GM10248 (cell line): ENCODE results near the gene LRRC25.

ENCODE experiments used
- CTCF ChIA-PET: fragments of 300-600 bp; sonication (Branson Sonifier 250); formaldehyde crosslinking; extraction: SDS; loops from one replicate; lab custom pipeline; 2021; ENCODE audit warnings: antibody characterized with exemption; lab: Yijun Ruan, JAX
- POLR2A ChIA-PET: fragments of 350-650 bp; sonication (Branson Sonifier 250); formaldehyde crosslinking; extraction: SDS; loops from one replicate; lab custom pipeline; 2020; ENCODE audit warnings: antibody characterized with exemption; lab: Yijun Ruan, JAX
- DNase-seq: peaks from one replicate; pipeline ENCODE4 v3.0.0; 2012; ENCODE audit errors: extremely low spot score
- TF ChIP-seq, protein P1 (sequence below): IDR thresholded peaks from 2 replicates; pipeline ENCODE4 v1.5.1; 2012; ENCODE audit warnings: mild to moderate bottlenecking, low read depth; ENCODE audit errors: extremely low read depth, missing control alignments, control extremely low read depth

Gene LRRC25

DNA sequence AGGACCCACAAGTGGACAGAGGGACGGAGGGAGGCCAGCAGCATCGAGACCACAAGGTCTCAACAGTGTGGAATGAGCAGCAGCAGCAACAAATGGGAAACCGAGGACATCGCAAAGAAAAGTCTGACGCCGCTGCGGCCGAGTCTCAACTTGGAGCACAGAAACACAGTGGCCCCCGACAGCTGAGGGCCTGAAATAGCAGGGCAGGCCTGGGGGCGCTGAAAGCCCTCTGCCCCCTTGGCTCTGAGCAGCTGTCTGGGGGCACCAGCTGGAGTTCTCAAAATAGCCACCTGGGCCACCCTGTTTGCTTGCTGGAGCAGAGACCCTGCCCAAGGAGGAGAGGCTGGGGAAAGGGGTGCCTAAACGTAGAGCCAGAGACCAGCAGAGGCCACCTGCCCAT lies 46.4 kb upstream of the LRRC25 start:
- ChIA-PET CTCF (interaction anchor here (1.0 kb wide), 1 partner anchor 56 kb away, joined by 3 read pairs; no protein-coding TSS in a partner anchor), POLR2A (no interaction called here)
- TF ChIP-seq, protein P1, sequence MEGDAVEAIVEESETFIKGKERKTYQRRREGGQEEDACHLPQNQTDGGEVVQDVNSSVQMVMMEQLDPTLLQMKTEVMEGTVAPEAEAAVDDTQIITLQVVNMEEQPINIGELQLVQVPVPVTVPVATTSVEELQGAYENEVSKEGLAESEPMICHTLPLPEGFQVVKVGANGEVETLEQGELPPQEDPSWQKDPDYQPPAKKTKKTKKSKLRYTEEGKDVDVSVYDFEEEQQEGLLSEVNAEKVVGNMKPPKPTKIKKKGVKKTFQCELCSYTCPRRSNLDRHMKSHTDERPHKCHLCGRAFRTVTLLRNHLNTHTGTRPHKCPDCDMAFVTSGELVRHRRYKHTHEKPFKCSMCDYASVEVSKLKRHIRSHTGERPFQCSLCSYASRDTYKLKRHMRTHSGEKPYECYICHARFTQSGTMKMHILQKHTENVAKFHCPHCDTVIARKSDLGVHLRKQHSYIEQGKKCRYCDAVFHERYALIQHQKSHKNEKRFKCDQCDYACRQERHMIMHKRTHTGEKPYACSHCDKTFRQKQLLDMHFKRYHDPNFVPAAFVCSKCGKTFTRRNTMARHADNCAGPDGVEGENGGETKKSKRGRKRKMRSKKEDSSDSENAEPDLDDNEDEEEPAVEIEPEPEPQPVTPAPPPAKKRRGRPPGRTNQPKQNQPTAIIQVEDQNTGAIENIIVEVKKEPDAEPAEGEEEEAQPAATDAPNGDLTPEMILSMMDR: no peak
- DNase-seq: no peak

DNA sequence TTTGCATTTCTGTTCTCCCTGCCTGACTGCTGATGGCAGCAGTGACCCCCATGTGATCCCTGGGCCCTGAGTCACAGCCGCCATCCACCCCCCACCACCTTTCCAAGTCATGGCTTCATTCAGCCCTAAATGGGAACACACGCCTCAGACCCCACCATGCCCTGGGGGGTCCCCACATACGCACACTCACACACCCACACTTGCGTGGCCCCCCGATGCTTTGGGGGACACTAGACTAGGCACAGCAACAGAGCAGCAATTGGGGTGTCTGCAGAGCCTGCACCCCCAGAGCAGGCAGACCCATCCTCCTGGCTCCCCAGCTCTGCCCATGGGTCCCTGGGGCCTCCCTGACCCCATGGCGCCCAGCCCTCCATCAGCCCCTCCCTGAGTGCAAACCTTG lies 46.0 kb upstream of the LRRC25 start:
- POLR2A ChIA-PET: no interaction called here
- TF ChIP-seq, protein P1: no peak
- DNase-seq: no peak
- CTCF ChIA-PET: interaction anchor here (1.0 to 1.4 kb wide), 2 partner anchors 8 to 55 kb away, joined by 3 to 5 read pairs; no protein-coding TSS in a partner anchor

DNA sequence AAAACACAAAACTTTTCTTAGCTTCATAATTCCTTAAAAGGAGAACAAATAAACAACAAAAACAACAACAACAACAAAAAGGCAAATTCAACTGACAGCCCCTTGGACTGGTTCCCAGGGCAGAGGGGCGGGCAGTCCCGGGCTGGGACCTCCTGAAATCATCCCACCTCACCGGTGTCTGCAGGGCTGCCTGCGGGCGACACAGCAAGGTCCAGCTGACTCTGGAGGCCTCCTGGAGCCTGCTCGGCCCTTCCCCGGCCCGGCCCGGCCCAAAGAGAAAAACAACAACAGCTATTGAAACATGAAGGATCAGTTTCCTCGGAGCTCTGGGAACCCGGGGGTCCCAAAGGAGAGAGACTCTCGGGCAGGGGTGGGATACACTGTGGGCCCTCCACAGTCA lies 45.5 kb upstream of the LRRC25 start:
- no peak for DNase-seq
- ChIA-PET POLR2A (no interaction called here), CTCF (interaction anchor here (1.0 to 1.4 kb wide), 2 partner anchors 8 to 55 kb away, joined by 3 to 5 read pairs; no protein-coding TSS in a partner anchor)
- TF ChIP-seq, protein P1: no peak

DNA sequence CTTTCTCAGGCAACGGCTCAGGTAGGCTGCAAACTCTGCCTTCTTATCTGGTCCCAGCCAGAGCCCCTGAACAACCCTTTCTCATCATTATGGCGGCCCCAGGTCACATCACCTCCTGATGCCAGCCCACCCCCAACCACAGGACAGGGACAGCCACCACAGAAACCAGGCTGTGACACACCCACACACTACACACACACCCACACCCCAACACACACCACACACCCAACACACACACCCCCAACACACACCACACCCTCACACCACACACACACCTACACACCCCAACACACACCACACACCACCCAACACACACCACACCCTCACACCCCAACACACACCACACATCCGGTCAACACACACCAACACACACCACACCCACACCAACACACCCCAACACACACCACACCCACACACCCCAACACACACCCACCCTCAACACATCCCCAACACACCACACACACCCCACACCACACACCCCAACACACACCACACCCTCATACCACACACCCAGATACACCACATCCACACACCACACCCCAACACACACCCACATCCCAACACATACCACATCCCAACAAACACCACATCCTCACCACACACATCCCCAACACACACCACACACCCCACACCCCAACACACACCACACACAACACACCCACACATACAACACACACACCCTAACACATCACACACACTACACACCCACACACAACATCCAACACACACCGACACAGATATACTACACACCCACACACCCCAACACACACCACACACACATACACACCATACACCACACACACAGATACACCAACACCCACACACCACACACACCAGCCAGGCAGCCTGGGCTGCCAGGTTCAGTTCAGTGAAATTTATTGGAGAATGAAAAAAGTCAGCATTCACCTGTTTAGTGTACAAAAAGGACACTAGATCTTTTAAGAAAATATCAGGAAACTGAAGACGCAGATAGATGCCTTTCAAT lies 44.7 kb upstream of the LRRC25 start:
- DNase-seq: no peak
- ChIA-PET CTCF (interaction anchor here (1.4 kb wide), 1 partner anchor 9 kb away, joined by 5 read pairs; no protein-coding TSS in a partner anchor), POLR2A (no interaction called here)
- TF ChIP-seq, protein P1: no peak

DNA sequence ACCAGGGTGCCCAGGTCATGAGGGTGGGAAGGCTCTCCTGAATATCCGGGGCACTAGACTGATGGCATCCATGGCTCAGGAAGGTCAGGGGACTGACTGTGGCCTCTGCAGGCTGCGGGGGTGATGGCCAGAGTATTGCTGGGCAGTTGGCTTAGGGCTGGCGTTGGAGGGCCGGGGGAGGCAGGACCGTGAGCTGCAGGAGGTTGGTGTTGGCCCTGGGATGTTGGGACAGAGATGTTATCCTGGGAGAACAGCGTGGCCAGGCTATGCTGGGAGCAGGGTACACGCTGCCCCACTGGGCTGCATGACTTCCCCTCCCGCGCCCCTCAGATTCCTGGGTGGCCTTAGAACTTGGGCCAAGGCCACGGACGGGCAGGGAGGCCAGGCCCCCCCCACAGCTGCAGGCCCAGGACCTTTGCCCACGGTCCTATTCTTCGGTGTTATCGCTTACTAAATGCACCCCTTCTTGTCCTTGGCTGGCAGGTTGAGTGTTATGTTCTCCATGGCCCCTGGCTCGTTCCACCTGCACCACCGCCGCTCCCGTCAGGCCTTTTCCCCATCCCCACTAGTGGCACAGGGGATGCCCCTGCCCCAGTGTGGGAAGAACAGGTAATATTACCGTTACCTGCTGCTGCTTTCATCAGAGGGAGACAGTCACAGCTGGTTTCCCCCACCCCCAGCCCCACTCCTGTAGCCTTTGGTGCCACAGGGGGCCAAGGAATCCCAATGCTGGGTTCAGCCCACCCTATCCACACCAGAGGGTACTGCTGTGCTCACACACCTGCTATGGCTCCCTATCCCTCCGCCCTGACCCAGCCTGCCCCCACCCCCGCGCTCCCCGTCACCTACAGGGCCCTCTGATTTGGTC lies 43.7 kb upstream of the LRRC25 start:
- POLR2A ChIA-PET: interaction anchor here (0.6 kb wide), 1 partner anchor 97 kb away, joined by 4 read pairs; no protein-coding TSS in a partner anchor
- CTCF ChIA-PET: interaction anchor here (1.0 to 2.6 kb wide), 5 partner anchors 7 to 52 kb away, joined by 3 to 20 read pairs (median 3); no protein-coding TSS in a partner anchor
- no peak for DNase-seq
- TF ChIP-seq, protein P1: no peak
